ENCODE data around the gene THTPA. TPM values are rescaled to one million over a fixed set of nuclear protein-coding genes. Genes with fewer than 3 reads are reported as not detected.
A peak's percentile ranks its signal among the peaks of the same experiment; 100 is the strongest.

THTPA gene
- polyA plus RNA-seq (2013): 2.4 and 2.5 TPM in 2 replicates

GRCh38 chr14:23555882-23556699 is at the start of gene THTPA:
Gene THTPA, plus strand, starts transcription at chr14:23556271. Its CDS starts 487 bp downstream, at chr14:23556758.
- H3K36me3 ChIP-seq (ENCODE audit: control insufficient read depth in 1 of 2, insufficient read depth in 2 of 2, low read length in 2 of 2): peaks cover 21 to 29% of the 10 kb centered on the region in 2 experiments
- H4K12ac ChIP-seq (ENCODE audit: low read depth, low read length): peak within 1 kb of the TSS; percentile 96
- H3K9ac ChIP-seq (ENCODE audit: low read length): peak within 1 kb of the TSS; percentile 89
- no peak within 1 kb of the TSS for H2BK12ac ChIP-seq (ENCODE audit: low read length)
- peaks cover 5 to 10% of the 10 kb centered on the region in 2 experiments for H3K4me1 ChIP-seq (ENCODE audit: control insufficient read depth in 1 of 2, insufficient read depth in 2 of 2, low read length in 2 of 2)
- H3K23ac ChIP-seq (ENCODE audit: low read length): no peak within 1 kb of the TSS
- peak within 1 kb of the TSS; percentile 88 for H2BK120ac ChIP-seq (ENCODE audit: insufficient read depth, low read length, poor library complexity)
- peak within 1 kb of the TSS; percentile 49 for H2AK5ac ChIP-seq (ENCODE audit: low read length)
- peak within 1 kb of the TSS; percentile 95 for H4K91ac ChIP-seq (ENCODE audit: low read depth, low read length)
- H3K27ac ChIP-seq (ENCODE audit: low read depth, low read length): peak within 1 kb of the TSS; percentile 66
- peak within 1 kb of the TSS; percentile 43 for H3K4ac ChIP-seq (ENCODE audit: low read depth, low read length)
- peak within 1 kb of the TSS; percentile 98 for H4K8ac ChIP-seq (ENCODE audit: low read depth, low read length)
- WGBS (ENCODE audit: extremely low coverage, insufficient coverage, insufficient read length): no CpG with 5 or more reads among the region's 54 CpGs
- no peaks in the 10 kb centered on the region for H3K27me3 ChIP-seq (ENCODE audit: insufficient read depth, low read length)
- peak within 1 kb of the TSS; percentile 93 for H3K18ac ChIP-seq (ENCODE audit: low read length)
- peaks cover 7% of the 10 kb centered on the region for H3K79me1 ChIP-seq (ENCODE audit: low read length)
- DNase-seq: peak; percentile 79 to 93
- no peaks in the 10 kb centered on the region for H3K9me3 ChIP-seq (ENCODE audit: insufficient read depth, low read depth, low read length)
- peaks cover 9% of the 10 kb centered on the region for H3K79me2 ChIP-seq (ENCODE audit: control insufficient read depth, insufficient read depth, low read length, poor library complexity)
- peak within 1 kb of the TSS; percentile 92 for H2AFZ ChIP-seq (ENCODE audit: insufficient read depth, low read length, poor library complexity)
- H3K4me2 ChIP-seq (ENCODE audit: low read length): peak within 1 kb of the TSS; percentile 82
- peak within 1 kb of the TSS; percentile 91 for H3K14ac ChIP-seq (ENCODE audit: low read length)
- H3K4me3 ChIP-seq (ENCODE audit: low read depth, low read length): peak within 1 kb of the TSS; percentile 92
- H2BK5ac ChIP-seq (ENCODE audit: low read depth, low read length, poor library complexity): peak within 1 kb of the TSS; percentile 90

- Histone ChIP-seq H3K79me1 (ENCODE audit: low read length) (no peaks in the 10 kb centered on the region), H3K18ac (ENCODE audit: low read length) (no peak overlapping the region), H3K23ac (ENCODE audit: low read length) (no peak overlapping the region), H2AFZ (ENCODE audit: insufficient read depth, low read length, poor library complexity) (no peak overlapping the region), H3K27ac (ENCODE audit: low read depth, low read length) (no peak overlapping the region), H3K4me3 (ENCODE audit: low read depth, low read length) (no peak overlapping the region), H2BK5ac (ENCODE audit: low read depth, low read length, poor library complexity) (no peak overlapping the region), H3K36me3 (ENCODE audit: control insufficient read depth in 1 of 2, insufficient read depth in 2 of 2, low read length in 2 of 2) (no peaks in the 10 kb centered on the region), H4K91ac (ENCODE audit: low read depth, low read length) (no peak overlapping the region), H3K4me1 (ENCODE audit: control insufficient read depth in 1 of 2, insufficient read depth in 2 of 2, low read length in 2 of 2) (no peaks in the 10 kb centered on the region), H3K9ac (ENCODE audit: low read length) (no peak overlapping the region), H2AK5ac (ENCODE audit: low read length) (no peak overlapping the region), H3K79me2 (ENCODE audit: control insufficient read depth, insufficient read depth, low read length, poor library complexity) (no peaks in the 10 kb centered on the region), H3K27me3 (ENCODE audit: insufficient read depth, low read length) (no peaks in the 10 kb centered on the region), H3K14ac (ENCODE audit: low read length) (no peak overlapping the region), H2BK120ac (ENCODE audit: insufficient read depth, low read length, poor library complexity) (no peak overlapping the region), H4K8ac (ENCODE audit: low read depth, low read length) (no peak overlapping the region), H2BK12ac (ENCODE audit: low read length) (no peak overlapping the region), H3K4me2 (ENCODE audit: low read length) (no peak overlapping the region), H3K9me3 (ENCODE audit: insufficient read depth, low read depth, low read length) (no peaks in the 10 kb centered on the region), H4K12ac (ENCODE audit: low read depth, low read length) (no peak overlapping the region), H3K4ac (ENCODE audit: low read depth, low read length) (no peak overlapping the region)
- DNase-seq: no peak
- WGBS (ENCODE audit: extremely low coverage, insufficient coverage, insufficient read length): no CpG with 5 or more reads among the region's 13 CpGs
Measured at GRCh38 chr14:23512156-23512555, 43.9 kb upstream of the THTPA start.

- no peaks in the 10 kb centered on the region for H3K36me3 ChIP-seq (ENCODE audit: control insufficient read depth in 1 of 2, insufficient read depth in 2 of 2, low read length in 2 of 2)
- H4K8ac ChIP-seq (ENCODE audit: low read depth, low read length): no peak overlapping the region
- no peak overlapping the region for H3K4ac ChIP-seq (ENCODE audit: low read depth, low read length)
- no peak overlapping the region for H4K12ac ChIP-seq (ENCODE audit: low read depth, low read length)
- H2BK12ac ChIP-seq (ENCODE audit: low read length): no peak overlapping the region
- no peaks in the 10 kb centered on the region for H3K79me1 ChIP-seq (ENCODE audit: low read length)
- H3K27ac ChIP-seq (ENCODE audit: low read depth, low read length): no peak overlapping the region
- no peaks in the 10 kb centered on the region for H3K79me2 ChIP-seq (ENCODE audit: control insufficient read depth, insufficient read depth, low read length, poor library complexity)
- DNase-seq: no peak
- no peak overlapping the region for H2AFZ ChIP-seq (ENCODE audit: insufficient read depth, low read length, poor library complexity)
- no peak overlapping the region for H3K18ac ChIP-seq (ENCODE audit: low read length)
- H3K4me2 ChIP-seq (ENCODE audit: low read length): no peak overlapping the region
- H3K27me3 ChIP-seq (ENCODE audit: insufficient read depth, low read length): no peaks in the 10 kb centered on the region
- no peak overlapping the region for H2AK5ac ChIP-seq (ENCODE audit: low read length)
- H2BK120ac ChIP-seq (ENCODE audit: insufficient read depth, low read length, poor library complexity): no peak overlapping the region
- WGBS (ENCODE audit: extremely low coverage, insufficient coverage, insufficient read length): no CpG with 5 or more reads among the region's 25 CpGs
- no peak overlapping the region for H4K91ac ChIP-seq (ENCODE audit: low read depth, low read length)
- no peak overlapping the region for H3K14ac ChIP-seq (ENCODE audit: low read length)
- no peak overlapping the region for H3K4me3 ChIP-seq (ENCODE audit: low read depth, low read length)
- H2BK5ac ChIP-seq (ENCODE audit: low read depth, low read length, poor library complexity): no peak overlapping the region
- no peak overlapping the region for H3K23ac ChIP-seq (ENCODE audit: low read length)
- no peaks in the 10 kb centered on the region for H3K9me3 ChIP-seq (ENCODE audit: insufficient read depth, low read depth, low read length)
- H3K4me1 ChIP-seq (ENCODE audit: control insufficient read depth in 1 of 2, insufficient read depth in 2 of 2, low read length in 2 of 2): no peaks in the 10 kb centered on the region
- no peak overlapping the region for H3K9ac ChIP-seq (ENCODE audit: low read length)
Measured at GRCh38 chr14:23513005-23513817, 42.9 kb upstream of the THTPA start.

GRCh38 chr14:23513818-23514643 is 42.0 kb upstream of the THTPA start:
- no peak overlapping the region for H2BK12ac ChIP-seq (ENCODE audit: low read length)
- H3K27me3 ChIP-seq (ENCODE audit: insufficient read depth, low read length): no peaks in the 10 kb centered on the region
- H4K91ac ChIP-seq (ENCODE audit: low read depth, low read length): no peak overlapping the region
- H4K12ac ChIP-seq (ENCODE audit: low read depth, low read length): no peak overlapping the region
- no peaks in the 10 kb centered on the region for H3K36me3 ChIP-seq (ENCODE audit: control insufficient read depth in 1 of 2, insufficient read depth in 2 of 2, low read length in 2 of 2)
- no peak overlapping the region for H2AFZ ChIP-seq (ENCODE audit: insufficient read depth, low read length, poor library complexity)
- no peak overlapping the region for H3K27ac ChIP-seq (ENCODE audit: low read depth, low read length)
- H3K4me2 ChIP-seq (ENCODE audit: low read length): no peak overlapping the region
- H3K18ac ChIP-seq (ENCODE audit: low read length): no peak overlapping the region
- no peak overlapping the region for H2AK5ac ChIP-seq (ENCODE audit: low read length)
- H3K79me2 ChIP-seq (ENCODE audit: control insufficient read depth, insufficient read depth, low read length, poor library complexity): no peaks in the 10 kb centered on the region
- DNase-seq: no peak
- H3K79me1 ChIP-seq (ENCODE audit: low read length): no peaks in the 10 kb centered on the region
- H2BK5ac ChIP-seq (ENCODE audit: low read depth, low read length, poor library complexity): no peak overlapping the region
- no peak overlapping the region for H3K9ac ChIP-seq (ENCODE audit: low read length)
- H3K14ac ChIP-seq (ENCODE audit: low read length): no peak overlapping the region
- H4K8ac ChIP-seq (ENCODE audit: low read depth, low read length): no peak overlapping the region
- no CpG with 5 or more reads among the region's 8 CpGs for WGBS (ENCODE audit: extremely low coverage, insufficient coverage, insufficient read length)
- H3K23ac ChIP-seq (ENCODE audit: low read length): no peak overlapping the region
- no peaks in the 10 kb centered on the region for H3K4me1 ChIP-seq (ENCODE audit: control insufficient read depth in 1 of 2, insufficient read depth in 2 of 2, low read length in 2 of 2)
- H3K4ac ChIP-seq (ENCODE audit: low read depth, low read length): no peak overlapping the region
- H3K4me3 ChIP-seq (ENCODE audit: low read depth, low read length): no peak overlapping the region
- H3K9me3 ChIP-seq (ENCODE audit: insufficient read depth, low read depth, low read length): no peaks in the 10 kb centered on the region
- H2BK120ac ChIP-seq (ENCODE audit: insufficient read depth, low read length, poor library complexity): no peak overlapping the region
